Keratinocyte (primary cell): ENCODE data around the gene FCN3.

Experiments used
- EZH2 ChIP-seq: IDR thresholded peaks from one replicate; pipeline ENCODE4 v1.6.1; 2012; ENCODE audit warnings: inconsistent platforms, mild to moderate bottlenecking, low read length, moderate library complexity
- TF ChIP-seq, protein P1 (sequence below), 3 experiments: IDR thresholded peaks in 1 of 3; conservative IDR thresholded peaks in 1 of 3; optimal IDR thresholded peaks in 1 of 3; 2 replicates in 2 of 3; 3 replicates in 1 of 3; pipeline versions ENCODE3 to v1.5.1; 2011; ENCODE audit warnings: low read length in 3 of 3, mild to moderate bottlenecking in 3 of 3, moderate library complexity in 2 of 3, control low read depth in 1 of 3, inconsistent platforms in 1 of 3; ENCODE audit not compliant: insufficient read depth in 2 of 3; ENCODE audit errors: extremely low read depth in 1 of 3

GRCh38 chr1:27403931-27404330 lies 29.3 kb upstream of the FCN3 start:
- TF ChIP-seq, protein P1, sequence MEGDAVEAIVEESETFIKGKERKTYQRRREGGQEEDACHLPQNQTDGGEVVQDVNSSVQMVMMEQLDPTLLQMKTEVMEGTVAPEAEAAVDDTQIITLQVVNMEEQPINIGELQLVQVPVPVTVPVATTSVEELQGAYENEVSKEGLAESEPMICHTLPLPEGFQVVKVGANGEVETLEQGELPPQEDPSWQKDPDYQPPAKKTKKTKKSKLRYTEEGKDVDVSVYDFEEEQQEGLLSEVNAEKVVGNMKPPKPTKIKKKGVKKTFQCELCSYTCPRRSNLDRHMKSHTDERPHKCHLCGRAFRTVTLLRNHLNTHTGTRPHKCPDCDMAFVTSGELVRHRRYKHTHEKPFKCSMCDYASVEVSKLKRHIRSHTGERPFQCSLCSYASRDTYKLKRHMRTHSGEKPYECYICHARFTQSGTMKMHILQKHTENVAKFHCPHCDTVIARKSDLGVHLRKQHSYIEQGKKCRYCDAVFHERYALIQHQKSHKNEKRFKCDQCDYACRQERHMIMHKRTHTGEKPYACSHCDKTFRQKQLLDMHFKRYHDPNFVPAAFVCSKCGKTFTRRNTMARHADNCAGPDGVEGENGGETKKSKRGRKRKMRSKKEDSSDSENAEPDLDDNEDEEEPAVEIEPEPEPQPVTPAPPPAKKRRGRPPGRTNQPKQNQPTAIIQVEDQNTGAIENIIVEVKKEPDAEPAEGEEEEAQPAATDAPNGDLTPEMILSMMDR (optimal IDR thresholded peaks at IDR 0.05 in 1 of 3, IDR thresholded peaks at IDR 0.05 in 1 of 3, conservative IDR thresholded peaks at IDR 0.05 in 1 of 3; ENCODE audit: extremely low read depth in 1 of 3, insufficient read depth in 2 of 3, low read length in 3 of 3) = no peak
- TF ChIP-seq EZH2 = no peak
